NCI-H2227 (cell line): ENCODE data around the gene DNAJC4.

Experiments
- DNase-seq: peaks from one replicate; lab custom pipeline; 2025; ENCODE audit not compliant: unreplicated experiment; lab: John Stamatoyannopoulos, UW

The DNAJC4 gene

DNA sequence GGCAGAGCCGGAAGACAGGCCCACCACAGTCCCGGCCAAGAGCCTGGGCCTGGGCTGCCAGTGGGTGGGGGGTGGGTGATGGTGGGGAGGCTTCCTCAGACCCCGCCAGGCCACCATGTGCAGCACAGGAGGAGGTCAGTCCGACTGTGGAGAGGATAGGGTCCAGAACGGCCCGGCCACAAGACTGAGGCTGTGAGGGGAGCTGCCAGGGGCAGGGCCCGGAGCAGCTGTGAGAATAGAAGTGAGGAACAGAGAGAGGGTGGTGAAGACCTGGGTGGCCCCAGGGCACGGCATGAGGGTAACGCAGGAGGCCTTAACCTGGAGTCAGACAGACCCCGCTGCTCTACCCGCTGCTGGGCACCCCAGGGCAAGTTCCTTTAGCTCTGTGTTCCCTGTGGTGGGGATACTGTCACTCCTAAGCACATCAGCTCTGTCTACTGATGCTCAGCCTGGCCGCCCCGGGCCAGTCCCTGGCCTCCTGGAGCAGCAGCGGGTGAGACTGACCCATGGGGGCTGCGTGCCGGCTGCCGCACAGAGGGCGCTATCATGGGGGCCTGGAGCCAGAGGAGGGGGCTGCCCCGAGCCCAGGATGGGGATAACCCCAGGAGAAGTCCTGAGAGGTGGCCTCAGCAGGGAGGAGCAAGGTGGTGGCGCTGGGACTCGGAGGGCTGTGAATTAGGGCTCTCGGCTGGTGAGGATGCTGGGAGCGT is 22.1 kb upstream of the DNAJC4 start:
- DNase-seq: no peak

GRCh38 chr11:64208796-64209562 is 21.4 kb upstream of the DNAJC4 start:
- no peak for DNase-seq

DNA sequence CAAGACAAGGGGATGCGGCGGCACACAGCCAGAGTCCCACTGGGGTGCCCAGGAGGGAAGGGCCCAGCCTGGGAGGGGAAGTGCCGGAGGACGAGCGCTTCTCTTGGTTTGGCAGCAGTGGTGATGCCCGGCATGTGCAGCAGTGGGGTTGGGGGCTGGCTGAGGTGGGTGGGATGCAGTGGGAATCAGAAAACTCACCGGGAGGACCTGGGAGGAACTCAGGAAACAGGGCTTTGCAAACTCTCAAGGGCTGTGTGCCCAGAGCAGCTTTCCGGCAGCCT is 20.8 kb upstream of the DNAJC4 start:
- no peak for DNase-seq

GRCh38 chr11:64210301-64211020 is 19.9 kb upstream of the DNAJC4 start:
- no peak for DNase-seq

DNA sequence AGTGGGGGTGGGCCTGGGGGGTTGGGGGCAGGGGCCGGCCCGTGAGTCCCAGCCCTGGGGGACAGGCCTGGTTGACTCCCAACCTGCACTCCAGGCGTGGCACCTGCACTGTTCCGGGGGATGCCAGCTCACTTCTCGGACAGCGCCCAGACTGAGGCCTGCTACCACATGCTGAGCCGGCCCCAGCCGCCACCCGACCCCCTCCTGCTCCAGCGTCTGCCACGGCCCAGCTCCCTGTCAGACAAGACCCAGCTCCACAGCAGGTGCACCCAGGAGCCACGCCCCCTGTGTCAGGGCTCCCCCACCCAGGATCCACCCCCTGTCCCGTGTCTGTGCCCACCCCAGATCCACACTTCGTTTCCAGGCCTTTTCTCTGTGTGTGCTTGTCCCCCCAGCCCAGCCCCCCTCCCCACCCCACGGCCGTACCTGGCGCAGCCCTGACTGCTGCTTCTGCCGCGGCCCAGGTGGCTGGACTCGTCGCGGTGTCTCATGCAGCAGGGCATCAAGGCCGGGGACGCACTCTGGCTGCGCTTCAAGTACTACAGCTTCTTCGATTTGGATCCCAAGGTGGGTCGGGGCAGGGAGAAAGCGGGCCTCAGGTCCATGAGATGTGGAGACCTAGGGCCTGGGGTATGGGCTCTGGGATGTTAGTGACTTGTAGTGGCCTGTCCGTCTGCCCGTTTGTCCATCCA is 19.0 kb upstream of the DNAJC4 start:
- DNase-seq: no peak

- no peak for DNase-seq
Observed at GRCh38 chr11:64216879-64217278, 13.5 kb upstream of the DNAJC4 start.

GRCh38 chr11:64218628-64219353 is 11.6 kb upstream of the DNAJC4 start:
- DNase-seq: no peak

- no peak for DNase-seq
Observed at GRCh38 chr11:64219354-64219684, 11.0 kb upstream of the DNAJC4 start.

GRCh38 chr11:64219755-64220154 is 10.6 kb upstream of the DNAJC4 start:
- no peak for DNase-seq

GRCh38 chr11:64220271-64220670 is 10.1 kb upstream of the DNAJC4 start:
- no peak for DNase-seq

GRCh38 chr11:64220798-64221197 is 9.6 kb upstream of the DNAJC4 start:
- no peak for DNase-seq

DNA sequence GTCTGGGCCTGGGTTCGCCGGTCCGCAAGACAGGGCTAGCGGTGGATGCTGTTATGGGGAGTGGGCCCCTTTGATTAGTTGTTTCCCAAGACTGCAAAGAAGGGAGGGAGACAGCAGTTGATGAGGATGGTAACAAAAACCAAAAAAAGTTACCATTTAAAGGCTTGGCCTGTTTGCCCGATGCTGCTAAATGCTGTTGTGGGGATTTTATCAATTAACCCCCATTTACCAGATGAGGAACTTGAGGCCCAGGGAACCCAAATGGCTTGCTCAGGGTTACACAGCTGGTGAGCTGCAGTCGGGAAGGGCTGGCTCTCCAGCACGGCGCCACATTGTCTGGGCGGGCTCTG is 7.7 kb upstream of the DNAJC4 start:
- DNase-seq: no peak

DNA sequence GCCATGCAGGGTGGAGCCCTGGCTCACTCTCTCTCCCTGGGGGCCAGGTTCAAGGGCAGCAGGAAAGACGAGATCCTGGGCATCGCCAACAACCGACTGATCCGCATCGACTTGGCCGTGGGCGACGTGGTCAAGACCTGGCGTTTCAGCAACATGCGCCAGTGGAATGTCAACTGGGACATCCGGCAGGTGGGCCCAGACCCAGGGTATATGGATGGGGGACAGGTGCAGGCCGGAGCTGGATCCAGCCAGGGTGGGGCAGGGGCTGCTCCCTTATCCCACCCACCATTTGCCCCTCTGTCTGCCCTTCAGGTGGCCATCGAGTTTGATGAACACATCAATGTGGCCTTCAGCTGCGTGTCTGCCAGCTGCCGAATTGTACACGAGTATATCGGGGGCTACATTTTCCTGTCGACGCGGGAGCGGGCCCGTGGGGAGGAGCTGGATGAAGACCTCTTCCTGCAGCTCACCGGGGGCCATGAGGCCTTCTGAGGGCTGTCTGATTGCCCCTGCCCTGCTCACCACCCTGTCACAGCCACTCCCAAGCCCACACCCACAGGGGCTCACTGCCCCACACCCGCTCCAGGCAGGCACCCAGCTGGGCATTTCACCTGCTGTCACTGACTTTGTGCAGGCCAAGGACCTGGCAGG is 7.2 kb upstream of the DNAJC4 start:
- DNase-seq: no peak

DNA sequence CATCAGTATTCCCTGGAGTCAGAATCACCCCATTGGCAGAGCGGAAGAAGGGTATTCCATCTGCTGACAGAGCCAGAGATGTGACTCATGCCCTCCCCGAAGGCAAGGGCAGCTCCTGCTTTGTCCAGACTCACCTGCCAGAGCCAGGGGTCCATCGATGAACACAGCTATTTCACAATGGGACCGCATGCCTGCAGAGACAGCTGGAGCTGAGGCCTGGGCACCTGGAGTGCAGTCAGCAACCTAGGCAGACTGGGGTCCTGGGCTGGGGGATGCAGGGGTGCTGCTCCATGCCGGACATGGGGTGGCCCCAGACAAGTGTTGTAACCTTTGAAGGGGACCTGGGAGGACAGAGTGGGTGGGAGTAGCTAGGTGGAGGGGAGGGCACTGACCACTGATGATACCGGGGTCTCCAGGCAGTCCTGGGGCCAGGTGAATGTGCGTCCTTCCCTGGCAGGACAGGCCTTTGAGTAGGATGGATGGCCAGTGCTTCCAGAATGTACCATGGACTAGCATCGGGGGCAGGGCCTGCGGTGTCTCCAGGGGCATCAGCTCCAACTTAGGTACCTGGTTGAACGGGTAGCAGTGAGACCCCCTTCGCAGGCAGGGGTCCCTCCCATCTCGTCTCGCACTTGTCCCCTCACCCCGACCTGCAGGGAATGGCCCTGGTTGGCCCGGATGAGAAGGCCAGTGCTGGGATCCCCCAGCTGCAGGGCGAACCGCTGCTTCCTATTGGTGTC is 6.0 kb upstream of the DNAJC4 start:
- no peak for DNase-seq

DNA sequence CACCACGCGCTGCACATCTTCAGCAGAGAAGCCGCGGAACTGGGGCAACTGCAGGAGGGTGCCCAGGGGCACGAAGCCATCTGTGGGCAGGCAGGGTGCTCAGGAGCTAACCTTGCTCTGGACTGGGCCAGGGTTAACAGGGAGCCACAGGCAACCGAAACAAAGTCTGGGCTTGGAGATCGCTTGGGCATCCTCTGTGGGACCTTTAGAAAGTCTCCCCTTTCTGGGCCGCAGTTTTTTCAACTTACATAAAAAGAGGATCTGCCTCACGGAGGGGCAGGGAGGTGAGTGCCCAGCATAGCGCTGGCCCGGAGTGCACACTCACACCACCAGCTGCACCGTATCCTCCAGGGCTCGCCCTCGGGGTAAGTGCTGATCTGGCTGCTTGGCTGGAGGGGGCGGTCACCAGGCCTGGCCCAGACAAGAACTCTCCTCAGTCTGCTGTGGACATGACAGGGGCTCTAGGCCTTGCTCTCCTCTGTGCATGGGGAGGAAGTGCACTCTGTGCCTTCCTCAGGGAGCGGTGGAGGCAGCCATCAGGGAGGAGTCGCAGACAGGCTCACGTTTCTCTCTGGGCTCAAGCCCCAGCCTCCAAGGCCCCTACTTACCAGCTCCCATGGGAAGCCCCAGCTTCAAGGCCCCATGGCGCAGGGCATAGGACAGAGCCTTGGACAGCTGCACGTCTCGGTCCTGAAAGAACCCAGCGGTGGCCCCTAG is 5.3 kb upstream of the DNAJC4 start:
- no peak for DNase-seq

- DNase-seq: peak; percentile 93
Observed at GRCh38 chr11:64225608-64226506, 4.5 kb upstream of the DNAJC4 start, which contains the start of the genes NUDT22 and TRPT1. NUDT22 (plus strand) TSS chr11:64226274; CDS start chr11:64226653, 379 bp downstream. TRPT1 (minus strand) TSS chr11:64226186; CDS start chr11:64225860, 326 bp downstream.

DNA sequence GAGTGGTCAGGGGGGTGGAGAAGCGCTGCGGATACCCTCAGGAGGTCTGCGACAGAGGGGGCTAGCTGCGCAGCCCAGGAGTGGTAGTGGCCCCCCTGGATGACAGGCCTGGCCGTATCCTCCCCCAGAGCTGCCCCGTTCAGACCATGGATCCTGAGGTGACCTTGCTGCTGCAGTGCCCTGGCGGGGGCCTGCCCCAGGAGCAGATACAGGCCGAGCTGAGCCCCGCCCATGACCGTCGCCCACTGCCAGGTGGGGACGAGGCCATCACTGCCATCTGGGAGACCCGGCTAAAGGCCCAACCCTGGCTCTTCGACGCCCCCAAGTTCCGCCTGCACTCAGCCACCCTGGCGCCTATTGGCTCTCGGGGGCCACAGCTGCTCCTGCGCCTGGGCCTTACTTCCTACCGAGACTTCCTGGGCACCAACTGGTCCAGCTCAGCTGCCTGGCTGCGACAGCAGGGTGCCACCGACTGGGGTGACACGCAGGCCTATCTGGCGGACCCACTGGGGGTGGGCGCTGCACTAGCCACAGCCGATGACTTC is 3.8 kb upstream of the DNAJC4 start:
- DNase-seq: peak; percentile 63

DNA sequence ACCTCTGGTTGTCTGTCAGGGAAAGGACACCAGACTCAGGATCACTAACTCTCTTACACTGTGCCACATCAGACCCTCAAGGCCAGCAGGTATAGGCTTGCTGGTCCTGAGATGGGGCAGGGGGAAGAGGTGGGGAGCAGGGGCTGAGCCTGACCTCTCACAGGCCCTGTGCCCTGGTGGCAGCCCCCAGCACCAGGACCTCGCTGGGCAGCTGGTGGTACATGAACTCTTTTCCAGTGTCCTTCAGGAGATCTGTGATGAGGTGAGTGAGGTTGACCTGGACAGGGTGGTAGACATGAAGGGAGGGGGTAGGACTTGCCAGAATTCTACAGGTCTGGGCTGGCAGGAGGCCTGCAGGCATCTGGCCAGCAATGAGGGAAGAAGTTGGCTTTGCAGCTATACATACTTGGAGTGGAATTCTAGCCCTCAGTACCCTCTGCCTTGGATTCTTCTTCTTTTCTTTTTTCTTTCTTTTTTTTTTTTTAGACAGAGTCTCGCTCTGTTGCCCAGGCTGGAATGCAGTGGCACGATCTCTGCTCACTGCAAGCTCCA is 2.9 kb upstream of the DNAJC4 start:
- no peak for DNase-seq
